ENCODE results near the gene GSTO2.

GRCh38 chr10:104296687-104297436 lies 27.9 kb downstream of the GSTO2 start:
- TF ChIP-seq CTCF (conservative IDR thresholded peaks at IDR 0.05 in 1 of 2, IDR thresholded peaks at IDR 0.05 in 1 of 2; ENCODE audit: low read depth in 1 of 2, low read length in 2 of 2) = no peak
- no peak for TF ChIP-seq EZH2 (IDR thresholded peaks at IDR 0.05; ENCODE audit: low read length, missing control alignments)

Measured in fibroblast of lung (primary cell).